ENCODE results near the gene RUNDC3A.
"Not testable (repeated sequence)": the region's sequence is repeated elsewhere in the genome, so short reads cannot be mapped to it uniquely, and the experiment has no call there.

The RUNDC3A gene

DNA sequence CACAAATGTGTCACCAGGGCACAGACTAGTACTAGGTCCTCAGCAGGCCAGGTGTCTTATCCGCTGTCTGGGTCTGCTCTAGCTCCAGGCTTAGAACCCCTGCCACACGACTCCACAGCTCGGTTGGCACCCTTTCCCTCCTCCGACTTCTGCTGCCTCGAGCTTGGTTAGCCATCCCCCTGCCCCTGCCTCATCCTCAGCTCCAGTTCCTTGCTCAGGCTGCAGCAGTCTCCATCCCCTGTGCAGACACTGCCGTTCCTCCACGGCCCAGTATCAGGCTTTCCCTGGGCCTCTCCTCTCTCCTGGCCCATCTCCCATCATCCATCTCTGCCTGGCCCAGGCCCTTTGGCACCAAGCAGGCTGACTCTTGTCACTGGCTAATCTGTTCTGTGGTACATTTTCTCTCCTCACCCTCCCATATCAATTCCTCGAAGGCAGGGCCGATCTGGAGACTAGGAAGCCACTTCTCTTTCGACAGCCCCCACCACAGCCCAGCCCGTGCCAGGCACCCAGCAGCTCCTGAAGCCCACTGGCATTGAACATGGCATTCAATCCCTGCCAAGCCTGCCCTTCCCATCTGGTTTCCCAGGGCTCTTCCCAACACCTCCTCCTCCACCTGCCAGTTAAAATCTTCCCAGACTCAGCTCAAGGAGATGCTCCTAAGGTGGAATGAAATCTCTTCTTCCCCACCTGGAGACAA is 35.3 kb downstream of the RUNDC3A start:
- no peak for DNase-seq (ENCODE audit: low read depth in 1 of 2, low spot score in 1 of 2)

DNA sequence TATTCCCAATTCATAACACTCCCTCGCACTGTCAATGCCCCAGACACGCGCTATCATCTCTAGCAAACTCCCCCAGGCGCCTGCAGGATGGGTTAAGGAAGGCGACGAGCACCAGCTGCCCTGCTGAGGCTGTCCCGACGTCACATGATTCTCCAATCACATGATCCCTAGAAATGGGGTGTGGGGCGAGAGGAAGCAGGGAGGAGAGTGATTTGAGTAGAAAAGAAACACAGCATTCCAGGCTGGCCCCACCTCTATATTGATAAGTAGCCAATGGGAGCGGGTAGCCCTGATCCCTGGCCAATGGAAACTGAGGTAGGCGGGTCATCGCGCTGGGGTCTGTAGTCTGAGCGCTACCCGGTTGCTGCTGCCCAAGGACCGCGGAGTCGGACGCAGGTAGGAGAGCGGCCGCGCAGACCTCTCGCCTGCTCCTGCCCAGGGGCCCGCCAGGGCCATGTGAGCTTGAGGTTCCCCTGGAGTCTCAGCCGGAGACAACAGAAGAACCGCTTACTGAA is 36.6 kb downstream of the RUNDC3A start, which contains the start of gene GRN:
Gene GRN, plus strand, starts transcription at position 364 of the 515 bp plus-strand sequence. CDS start 3,863 bp downstream, outside the sequence.
- peak; percentile 67 to 71 for DNase-seq (ENCODE audit: low read depth in 1 of 2, low spot score in 1 of 2)

DNA sequence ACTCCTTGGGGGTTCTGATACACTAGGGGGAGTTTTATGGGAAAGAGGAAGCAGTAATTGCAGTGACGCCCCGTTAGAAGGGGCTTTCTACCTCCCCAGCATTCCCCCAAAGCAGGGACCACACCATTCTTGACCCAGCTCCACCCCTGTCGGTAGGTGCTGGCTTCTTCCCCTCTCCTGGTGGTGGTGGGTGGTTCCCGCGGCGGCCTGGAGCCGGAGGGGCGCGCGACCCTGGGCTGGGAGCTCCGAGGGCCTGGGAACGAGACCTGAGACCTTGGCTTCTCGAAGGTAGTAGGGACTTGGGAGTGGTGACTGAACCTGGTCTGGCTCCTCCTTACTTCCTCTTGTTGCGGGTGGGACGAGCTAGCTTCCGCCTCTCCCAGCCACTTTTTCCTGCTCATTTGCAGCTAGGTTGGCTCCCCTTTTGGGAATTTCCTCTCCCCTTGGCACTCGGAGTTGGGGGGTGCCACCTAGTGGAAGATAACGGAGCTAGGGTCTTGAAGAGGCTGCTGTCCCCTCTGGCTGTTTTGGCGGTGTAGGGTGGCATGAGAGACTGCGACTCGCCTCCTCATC is 37.1 kb downstream of the RUNDC3A start:
- no peak for DNase-seq (ENCODE audit: low read depth in 1 of 2, low spot score in 1 of 2)

DNA sequence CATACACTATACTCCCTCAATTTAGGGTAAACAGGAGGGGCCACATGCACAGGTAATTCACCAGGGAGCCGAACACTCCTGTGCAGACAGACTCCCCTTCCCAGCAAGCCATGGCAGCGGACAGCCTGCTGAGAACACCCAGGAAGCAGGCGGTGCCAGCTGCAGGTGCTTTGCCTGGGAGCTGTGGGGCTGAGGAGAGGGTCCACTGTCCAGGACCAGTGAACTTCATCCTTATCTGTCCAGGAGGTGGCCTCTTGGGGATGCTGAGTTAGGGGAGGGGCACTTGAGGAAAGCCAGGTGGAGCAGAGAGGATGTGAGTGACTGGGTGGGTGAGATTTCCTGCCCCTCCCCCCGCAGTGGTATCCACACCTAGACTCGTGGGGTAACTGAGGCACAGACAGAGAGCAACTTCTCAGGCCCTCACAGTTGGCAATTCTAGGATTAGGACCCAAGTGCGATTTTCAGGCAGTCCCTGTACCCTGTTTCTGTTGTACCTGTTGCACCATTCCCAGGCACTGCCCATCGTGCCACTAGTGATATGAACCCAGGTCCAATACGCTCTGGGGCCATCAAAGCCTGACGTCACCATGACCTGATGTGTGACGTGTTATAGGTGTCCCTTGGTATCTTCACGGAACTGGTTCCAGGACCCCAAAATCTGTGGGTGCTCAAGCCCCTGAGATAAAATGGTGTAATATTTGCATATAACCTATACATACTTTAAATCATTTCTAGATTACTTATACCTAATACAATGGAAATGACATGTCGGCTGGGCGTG is 37.9 kb downstream of the RUNDC3A start:
- DNase-seq (ENCODE audit: low read depth in 1 of 2, low spot score in 1 of 2) = no peak

DNA sequence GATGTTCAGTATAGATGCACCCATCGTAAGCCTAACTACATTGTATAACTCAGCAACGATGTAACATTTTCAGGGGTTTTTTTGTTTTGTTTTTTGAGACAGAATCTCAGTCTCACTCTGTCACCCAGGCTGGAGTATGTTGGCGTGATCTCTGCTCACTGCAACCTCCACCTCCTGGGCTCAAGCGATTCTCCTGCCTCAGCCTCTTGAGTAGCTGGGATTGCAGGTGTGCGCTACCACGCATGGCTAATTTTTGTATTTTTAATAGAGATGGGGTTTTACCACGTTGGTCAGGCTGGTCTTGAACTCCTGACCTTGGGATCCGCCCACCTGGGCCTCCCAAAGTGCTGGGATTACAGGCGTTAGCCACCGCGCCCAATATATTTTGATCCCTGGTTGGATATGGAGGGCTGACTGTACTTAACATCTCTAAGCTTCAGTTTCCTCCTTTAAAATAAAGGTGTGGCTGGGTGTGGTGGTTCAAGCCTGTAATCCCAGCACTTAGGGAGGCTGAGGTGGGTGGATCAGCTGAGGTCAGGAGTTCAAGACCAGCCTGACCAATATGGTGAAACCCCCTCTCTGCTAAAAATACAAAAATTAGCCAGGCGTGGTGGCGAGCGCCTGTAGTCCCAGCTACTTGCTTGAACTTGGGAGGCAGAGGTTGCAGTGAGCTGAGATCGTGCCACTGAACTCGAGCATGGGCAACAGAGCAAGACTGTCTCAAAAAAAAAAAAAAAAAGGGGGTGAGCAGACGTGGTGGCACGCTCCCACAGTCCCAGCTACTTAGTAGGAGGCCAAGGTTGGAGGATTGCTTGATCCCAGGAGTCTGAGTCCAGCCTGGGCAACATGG is 39.0 kb downstream of the RUNDC3A start:
- not testable (repeated sequence) for DNase-seq (ENCODE audit: low read depth in 1 of 2, low spot score in 1 of 2)

DNA sequence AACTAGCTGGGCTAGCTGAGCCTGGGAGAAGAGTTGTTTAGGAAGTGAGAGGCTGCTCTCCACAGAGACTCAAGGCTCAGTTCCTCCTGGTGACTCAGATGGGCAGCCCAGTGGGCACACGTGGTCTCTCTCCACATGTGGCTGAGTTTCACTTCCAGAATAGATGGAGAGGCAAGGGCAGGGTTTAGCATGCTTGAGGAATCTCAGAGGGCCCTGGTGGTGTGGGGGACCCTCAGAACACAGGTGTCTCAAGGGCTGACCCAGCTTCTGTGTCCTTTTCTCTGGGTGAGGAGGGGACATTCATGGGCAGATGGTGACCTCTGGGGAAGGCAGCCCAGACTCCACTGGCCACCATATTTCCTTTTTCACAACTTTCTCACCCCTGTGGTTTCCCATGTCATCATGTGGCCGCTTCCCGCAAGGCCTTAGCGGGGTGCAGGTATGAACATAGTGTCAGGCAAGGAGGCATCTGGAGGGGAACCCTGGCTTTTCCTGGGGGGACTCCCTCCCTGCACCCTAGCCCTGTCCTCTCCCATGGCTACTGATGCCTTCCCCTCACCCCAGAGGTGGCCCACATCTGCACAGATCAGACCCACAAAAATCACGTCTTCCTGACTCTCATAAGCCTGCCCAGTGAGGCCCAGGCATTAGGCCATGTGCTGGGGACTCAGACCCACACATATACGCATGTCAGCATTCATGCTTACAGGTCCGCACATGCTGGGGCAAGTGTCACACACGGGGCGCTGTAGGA is 40.0 kb downstream of the RUNDC3A start:
- no peak for DNase-seq (ENCODE audit: low read depth in 1 of 2, low spot score in 1 of 2)

DNA sequence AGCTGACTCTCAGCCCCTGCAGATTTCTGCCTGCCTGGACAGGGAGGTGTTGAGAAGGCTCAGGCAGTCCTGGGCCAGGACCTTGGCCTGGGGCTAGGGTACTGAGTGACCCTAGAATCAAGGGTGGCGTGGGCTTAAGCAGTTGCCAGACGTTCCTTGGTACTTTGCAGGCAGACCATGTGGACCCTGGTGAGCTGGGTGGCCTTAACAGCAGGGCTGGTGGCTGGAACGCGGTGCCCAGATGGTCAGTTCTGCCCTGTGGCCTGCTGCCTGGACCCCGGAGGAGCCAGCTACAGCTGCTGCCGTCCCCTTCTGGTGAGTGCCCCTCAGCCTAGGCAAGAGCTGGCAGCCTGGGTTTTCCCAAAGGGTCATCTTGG is 40.6 kb downstream of the RUNDC3A start:
- no peak for DNase-seq (ENCODE audit: low read depth in 1 of 2, low spot score in 1 of 2)

DNA sequence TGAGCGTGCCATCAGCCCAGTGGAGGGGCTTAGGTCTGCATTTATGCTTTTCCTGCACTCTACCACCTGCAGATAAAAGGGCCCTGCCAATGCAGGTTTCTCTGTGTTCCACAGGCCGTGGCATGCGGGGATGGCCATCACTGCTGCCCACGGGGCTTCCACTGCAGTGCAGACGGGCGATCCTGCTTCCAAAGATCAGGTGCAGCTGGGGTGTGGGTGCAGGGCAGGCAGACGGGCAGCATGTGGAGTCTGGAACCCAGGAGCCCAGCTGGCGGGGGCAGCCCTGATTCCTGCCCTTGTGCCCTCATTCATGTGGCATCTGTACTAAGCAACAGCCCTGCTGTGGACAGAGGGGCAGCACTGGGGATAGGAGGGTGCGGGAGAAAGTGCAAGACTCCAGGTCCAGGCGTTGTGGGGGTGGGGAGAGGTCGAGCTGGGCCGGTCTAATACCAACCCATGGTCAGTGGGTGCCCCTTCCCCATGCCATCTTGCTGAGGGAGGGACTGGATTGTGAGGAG is 41.2 kb downstream of the RUNDC3A start:
- DNase-seq (ENCODE audit: low read depth in 1 of 2, low spot score in 1 of 2) = no peak

DNA sequence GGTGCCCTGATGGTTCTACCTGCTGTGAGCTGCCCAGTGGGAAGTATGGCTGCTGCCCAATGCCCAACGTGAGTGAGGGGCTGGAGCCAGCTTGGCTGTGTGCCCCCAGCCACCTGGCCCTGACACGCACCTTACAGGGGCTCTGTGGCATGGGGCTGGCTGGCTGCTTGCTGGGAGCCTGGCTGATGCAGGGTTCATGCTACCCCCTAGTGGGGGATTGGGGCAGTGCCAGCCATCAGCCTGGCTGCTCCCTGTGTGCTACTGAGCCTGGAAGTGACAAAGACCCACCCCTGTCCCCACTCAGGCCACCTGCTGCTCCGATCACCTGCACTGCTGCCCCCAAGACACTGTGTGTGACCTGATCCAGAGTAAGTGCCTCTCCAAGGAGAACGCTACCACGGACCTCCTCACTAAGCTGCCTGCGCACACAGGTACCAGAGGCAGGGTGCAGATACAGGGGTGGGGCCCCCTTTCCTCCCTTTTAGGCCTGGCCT is 42.4 kb downstream of the RUNDC3A start:
- DNase-seq (ENCODE audit: low read depth in 1 of 2, low spot score in 1 of 2) = peak; percentile 40 to 55

DNA sequence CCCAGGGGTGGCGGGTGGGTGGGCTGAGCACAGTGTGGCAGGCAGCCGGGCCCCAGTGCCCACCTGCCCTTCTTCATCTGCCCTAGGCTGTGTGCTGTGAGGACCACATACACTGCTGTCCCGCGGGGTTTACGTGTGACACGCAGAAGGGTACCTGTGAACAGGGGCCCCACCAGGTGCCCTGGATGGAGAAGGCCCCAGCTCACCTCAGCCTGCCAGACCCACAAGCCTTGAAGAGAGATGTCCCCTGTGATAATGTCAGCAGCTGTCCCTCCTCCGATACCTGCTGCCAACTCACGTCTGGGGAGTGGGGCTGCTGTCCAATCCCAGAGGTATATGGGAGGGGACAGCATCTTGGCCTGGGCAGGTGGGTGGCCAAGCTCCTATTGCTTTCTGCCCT is 43.1 kb downstream of the RUNDC3A start:
- no peak for DNase-seq (ENCODE audit: low read depth in 1 of 2, low spot score in 1 of 2)

DNA sequence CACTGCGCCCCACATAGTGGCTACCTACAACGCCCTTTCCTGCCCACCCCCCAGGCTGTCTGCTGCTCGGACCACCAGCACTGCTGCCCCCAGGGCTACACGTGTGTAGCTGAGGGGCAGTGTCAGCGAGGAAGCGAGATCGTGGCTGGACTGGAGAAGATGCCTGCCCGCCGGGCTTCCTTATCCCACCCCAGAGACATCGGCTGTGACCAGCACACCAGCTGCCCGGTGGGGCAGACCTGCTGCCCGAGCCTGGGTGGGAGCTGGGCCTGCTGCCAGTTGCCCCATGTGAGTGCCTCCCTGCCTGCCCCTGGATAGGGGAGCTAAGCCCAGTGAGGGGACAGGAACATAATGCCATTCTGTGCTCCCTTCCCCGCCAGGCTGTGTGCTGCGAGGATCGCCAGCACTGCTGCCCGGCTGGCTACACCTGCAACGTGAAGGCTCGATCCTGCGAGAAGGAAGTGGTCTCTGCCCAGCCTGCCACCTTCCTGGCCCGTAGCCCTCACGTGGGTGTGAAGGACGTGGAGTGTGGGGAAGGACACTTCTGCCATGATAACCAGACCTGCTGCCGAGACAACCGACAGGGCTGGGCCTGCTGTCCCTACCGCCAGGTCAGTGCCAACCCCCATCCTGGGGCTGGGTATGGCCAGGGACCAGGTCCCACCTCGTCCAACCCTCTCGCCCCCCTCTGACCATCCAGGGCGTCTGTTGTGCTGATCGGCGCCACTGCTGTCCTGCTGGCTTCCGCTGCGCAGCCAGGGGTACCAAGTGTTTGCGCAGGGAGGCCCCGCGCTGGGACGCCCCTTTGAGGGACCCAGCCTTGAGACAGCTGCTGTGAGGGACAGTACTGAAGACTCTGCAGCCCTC is 43.8 kb downstream of the RUNDC3A start:
- no peak for DNase-seq (ENCODE audit: low read depth in 1 of 2, low spot score in 1 of 2)

DNA sequence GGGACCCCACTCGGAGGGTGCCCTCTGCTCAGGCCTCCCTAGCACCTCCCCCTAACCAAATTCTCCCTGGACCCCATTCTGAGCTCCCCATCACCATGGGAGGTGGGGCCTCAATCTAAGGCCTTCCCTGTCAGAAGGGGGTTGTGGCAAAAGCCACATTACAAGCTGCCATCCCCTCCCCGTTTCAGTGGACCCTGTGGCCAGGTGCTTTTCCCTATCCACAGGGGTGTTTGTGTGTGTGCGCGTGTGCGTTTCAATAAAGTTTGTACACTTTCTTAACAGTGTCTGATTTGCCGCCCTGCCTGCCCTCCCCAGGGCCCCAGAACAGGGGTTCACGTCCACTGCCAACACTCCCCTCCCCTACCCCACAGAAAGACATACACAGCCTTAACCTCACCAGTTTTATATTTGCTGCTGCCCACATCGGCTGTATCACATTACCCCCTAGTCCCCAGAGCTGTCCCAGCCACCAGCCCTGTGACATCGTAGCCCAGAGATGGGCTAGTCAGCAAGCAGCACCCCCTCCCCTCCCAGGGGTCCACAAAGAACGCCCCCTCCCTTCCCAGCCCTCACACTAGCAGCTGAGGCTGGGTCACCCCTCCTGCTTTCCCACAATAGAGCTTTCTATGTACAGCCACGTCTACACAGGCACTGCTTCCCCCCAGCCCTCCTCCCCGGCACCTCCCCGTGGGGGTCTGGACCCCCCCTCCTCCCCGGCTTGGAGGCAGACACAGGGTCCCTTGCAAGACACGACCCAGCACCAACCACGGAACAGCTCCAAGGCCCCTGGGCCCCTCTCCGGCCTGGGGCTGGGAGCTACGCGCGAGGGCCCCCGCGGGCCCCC is 44.6 kb downstream of the RUNDC3A start:
- no peak for DNase-seq (ENCODE audit: low read depth in 1 of 2, low spot score in 1 of 2)

DNA sequence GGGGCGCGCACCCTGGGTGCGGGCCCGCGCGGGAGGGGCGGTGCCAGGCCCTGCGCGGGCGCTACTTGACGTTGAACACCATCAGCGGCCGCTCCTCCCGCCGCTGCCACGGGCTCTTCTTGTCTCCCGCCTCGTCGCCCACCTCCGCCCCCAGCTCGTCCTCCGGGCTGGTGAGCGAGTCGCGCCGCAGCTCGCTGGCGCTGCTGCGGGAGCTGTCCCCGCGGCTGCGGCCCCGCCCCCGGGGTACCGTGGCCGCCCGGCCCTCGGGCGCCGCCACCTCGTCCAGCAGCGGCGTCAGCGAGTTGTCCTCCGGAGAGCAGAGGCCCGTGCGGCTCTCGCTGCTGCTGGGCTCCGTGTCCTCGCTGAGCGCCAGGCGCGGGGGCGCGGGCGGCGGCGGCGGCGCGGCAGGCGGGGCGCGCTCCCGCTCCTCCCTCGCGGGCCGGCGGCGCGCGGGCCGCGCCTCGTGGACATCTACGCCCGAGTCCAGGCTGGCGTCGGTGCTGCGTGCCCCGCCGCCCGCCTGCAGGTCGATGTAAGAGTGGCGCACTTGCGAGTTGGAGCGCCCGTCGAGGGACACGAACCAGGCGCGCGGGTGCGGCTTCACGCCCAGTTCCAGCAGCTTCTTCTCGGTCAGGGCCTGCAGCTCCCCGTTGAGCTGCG is 45.4 kb downstream of the RUNDC3A start:
- DNase-seq (ENCODE audit: low read depth in 1 of 2, low spot score in 1 of 2) = no peak

DNA sequence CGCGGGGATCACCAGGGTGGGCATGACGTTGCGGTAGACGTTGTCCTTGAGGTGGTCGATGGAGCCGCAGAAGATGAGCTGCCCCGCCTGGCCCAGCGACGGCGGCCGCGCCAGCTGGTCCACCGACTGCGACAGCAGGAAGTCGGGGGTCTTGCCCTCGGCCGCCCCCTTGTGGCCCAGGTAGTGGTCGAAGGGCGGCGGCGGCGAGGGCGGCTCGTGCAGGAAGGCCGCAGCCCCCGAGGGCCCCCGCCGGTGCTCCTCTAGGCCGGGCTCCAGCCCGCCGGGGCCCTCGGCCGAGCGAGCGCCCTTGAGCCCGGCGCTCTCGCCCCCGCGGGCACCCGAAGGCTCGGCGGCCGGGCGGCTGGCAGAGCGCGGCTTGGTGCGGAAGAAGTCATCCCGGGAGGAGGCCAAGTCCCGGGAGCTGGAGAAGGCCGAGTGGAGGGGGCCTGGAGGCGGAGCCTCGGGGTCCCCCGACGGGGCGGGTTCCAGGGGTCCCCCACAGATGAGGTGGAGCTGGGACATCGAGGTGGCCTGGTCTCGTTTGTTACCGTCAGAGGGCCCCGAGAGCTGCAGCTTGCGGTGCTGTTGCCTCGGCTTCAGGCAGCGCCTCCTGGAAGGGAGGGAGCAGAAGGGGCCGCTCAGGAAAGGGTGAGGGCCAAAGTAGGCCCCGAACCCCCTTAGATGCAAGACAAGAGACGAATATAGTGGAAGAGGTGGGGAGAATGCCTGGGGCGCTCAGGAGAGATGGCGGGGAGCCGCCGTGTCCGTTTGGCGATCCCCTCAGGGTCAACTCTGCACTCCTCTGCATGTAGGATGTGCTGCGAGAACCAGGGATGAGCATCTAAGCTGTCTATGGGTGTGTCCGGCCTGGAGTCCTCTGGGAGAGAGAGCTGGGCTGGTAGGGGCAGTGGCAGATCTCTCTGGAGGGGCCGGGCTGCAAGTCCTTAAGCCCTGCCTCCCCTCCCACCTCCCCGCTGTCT is 46.5 kb downstream of the RUNDC3A start:
- peak; percentile 42 to 48 for DNase-seq (ENCODE audit: low read depth in 1 of 2, low spot score in 1 of 2)

DNA sequence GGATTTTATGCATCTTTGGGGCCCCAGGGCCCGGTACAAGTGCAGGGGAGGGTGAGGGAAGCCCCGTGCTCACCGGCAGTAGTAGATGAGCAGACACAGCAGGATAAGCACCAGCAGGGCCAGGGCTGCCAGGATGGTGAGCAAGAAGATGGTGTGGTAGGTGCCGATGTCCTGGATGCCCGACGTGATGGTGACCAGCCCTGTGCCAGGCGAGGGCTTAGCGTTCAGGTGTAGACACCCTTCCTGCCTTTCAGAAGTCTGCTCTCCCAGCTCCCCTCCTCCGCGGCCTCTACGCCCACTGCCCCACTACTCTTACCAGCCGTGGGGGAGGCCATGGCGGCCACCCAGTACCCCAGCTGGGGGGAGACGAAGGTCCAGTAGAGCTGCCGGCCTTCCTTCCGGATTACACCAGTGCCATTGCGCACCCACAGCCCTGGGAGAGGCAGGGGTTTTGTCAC is 47.3 kb downstream of the RUNDC3A start:
- DNase-seq (ENCODE audit: low read depth in 1 of 2, low spot score in 1 of 2) = no peak

DNA sequence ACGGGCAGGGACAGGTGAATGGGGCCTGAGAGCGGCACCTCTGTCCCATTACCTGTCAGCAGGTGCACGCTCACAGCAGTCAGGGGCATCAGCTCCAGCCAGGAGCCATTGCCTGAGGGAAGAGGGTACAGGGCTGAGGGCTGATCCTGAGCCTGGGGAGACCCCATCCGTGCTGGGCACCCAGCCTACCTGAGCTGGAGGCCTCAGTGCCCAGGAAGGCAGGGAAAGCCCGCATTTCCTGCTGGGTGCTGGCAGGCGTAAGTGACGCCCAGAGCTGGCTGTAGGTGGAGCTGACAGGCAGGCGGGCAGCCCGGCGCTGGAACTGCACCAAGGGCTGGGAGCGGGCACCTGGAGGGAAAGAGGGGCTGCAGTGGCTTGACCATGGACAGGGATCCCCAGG is 47.8 kb downstream of the RUNDC3A start:
- DNase-seq (ENCODE audit: low read depth in 1 of 2, low spot score in 1 of 2) = no peak

All from activated T-helper 1 cell treated with anti-CD3 and anti-CD28 coated beads, Interleukin-2, amount 50 U/mL, for 16 hours (primary cell).